GM23248 (cell line): ENCODE measurements around the gene FREM1. TPM values are rescaled to one million over a fixed set of nuclear protein-coding genes. Genes with fewer than 3 reads are reported as not detected.
"Not testable (repeated sequence)": the region's sequence is repeated elsewhere in the genome, so short reads cannot be mapped to it uniquely, and the experiment has no call there.

ENCODE experiments used
- DNase-seq: peaks from one replicate; pipeline ENCODE4 v3.0.0-alpha.2; 2015
- H2AFZ ChIP-seq: fragments of 200-600 bp; sonication (generic); 2 replicates; pipeline ENCODE4 v1.6.1; 2016; ENCODE audit warnings: antibody characterized with exemption
- H3F3A ChIP-seq: fragments of 200-600 bp; sonication (generic); 2 replicates; pipeline ENCODE4 v1.6.1; 2016; ENCODE audit warnings: mild to moderate bottlenecking, antibody characterized with exemption, mixed run types; ENCODE audit not compliant: insufficient read depth
- H3K27ac ChIP-seq: fragments of 200-600 bp; sonication (generic); 2 replicates; pipeline ENCODE4 v1.5.1; 2016; ENCODE audit warnings: mild to moderate bottlenecking
- H3K27me3 ChIP-seq: fragments of 200-600 bp; sonication (generic); replicated peaks from 2 replicates; pipeline ENCODE4 v1.6.1; 2016; ENCODE audit warnings: mild to moderate bottlenecking; ENCODE audit not compliant: insufficient read depth
- H3K36me3 ChIP-seq: fragments of 200-600 bp; sonication (generic); 2 replicates; pipeline ENCODE4 v1.6.1; 2016; ENCODE audit warnings: low read depth, mild to moderate bottlenecking
- H3K4me1 ChIP-seq: fragments of 200-600 bp; sonication (generic); 2 replicates; pipeline ENCODE4 v1.6.1; 2016; ENCODE audit warnings: mild to moderate bottlenecking; ENCODE audit not compliant: insufficient read depth
- H3K4me2 ChIP-seq: fragments of 200-600 bp; sonication (generic); one replicate; pipeline ENCODE4 v1.6.1; 2016; ENCODE audit warnings: mild to moderate bottlenecking; ENCODE audit not compliant: unreplicated experiment
- H3K4me3 ChIP-seq: fragments of 200-600 bp; sonication (generic); 2 replicates; pipeline ENCODE4 v1.5.1; 2016; ENCODE audit warnings: mild to moderate bottlenecking
- H3K79me2 ChIP-seq: fragments of 200-600 bp; sonication (generic); 2 replicates; pipeline ENCODE4 v1.6.1; 2016; ENCODE audit warnings: mild to moderate bottlenecking; ENCODE audit not compliant: insufficient read depth
- H3K9ac ChIP-seq: fragments of 200-600 bp; sonication (generic); 2 replicates; pipeline ENCODE4 v1.6.1; 2016; ENCODE audit warnings: mild to moderate bottlenecking
- H3K9me2 ChIP-seq: fragments of 200-600 bp; sonication (generic); 2 replicates; pipeline ENCODE4 v1.6.1; 2016; ENCODE audit warnings: mixed run types, mild to moderate bottlenecking, moderate library complexity; ENCODE audit not compliant: insufficient read depth
- H3K9me3 ChIP-seq: fragments of 200-600 bp; sonication (generic); one replicate; pipeline ENCODE4 v1.6.1; 2017; ENCODE audit warnings: low read depth
- H4K20me1 ChIP-seq: fragments of 200-600 bp; sonication (generic); 2 replicates; pipeline ENCODE4 v1.6.0; 2016; ENCODE audit not compliant: insufficient read depth
- EZH2 ChIP-seq: fragments of 200-600 bp; sonication (generic); IDR thresholded peaks from 2 replicates; pipeline ENCODE4 v1.6.1; 2018; ENCODE audit warnings: antibody characterized with exemption, mild to moderate bottlenecking; ENCODE audit not compliant: insufficient read depth, poor library complexity, severe bottlenecking
- EZH2phosphoT487 ChIP-seq: fragments of 200-600 bp; sonication (generic); IDR thresholded peaks from 2 replicates; pipeline ENCODE4 v1.6.1; 2018; ENCODE audit warnings: antibody characterized with exemption, moderate library complexity, mild to moderate bottlenecking, low read depth; ENCODE audit not compliant: insufficient read depth
- WGBS, 2 experiments: methylation state at CpG; one replicate each; pipeline ENCODE4 v1.1.6; 2015 to 2017; ENCODE audit warnings: low lambda C conversion rate in 2 of 2, low coverage in 1 of 2; ENCODE audit errors: missing lambda C conversion rate in 2 of 2; 5-methylcytosine and 5-hydroxymethylcytosine counted together
- in situ Hi-C: fragments of 300-500 bp; cut with MboI; formaldehyde crosslinking; loops from 2 replicates; pipeline ENCODE4 v1.15.0; 2020
- polyA plus RNA-seq: library from polyadenylated mRNA; unstranded; fragments of >200 nt; fragmentation: Nextera tagmentation; extraction: Ambion mirVana; gene quantifications from 2 replicates; pipeline ENCODE4 v1.2.1, GENCODE V29; 2016
- total RNA-seq: library from RNA; depleted of rRNA; stranded (reverse); fragments of >200 nt; shearing (Covaris generic); gene quantifications from 2 replicates; pipeline ENCODE4 v1.2.3, GENCODE V29; 2014

The FREM1 gene
- total and polyA plus RNA-seq, 2 experiments from 2014 or later = 0.11 to 0.31 TPM

DNA sequence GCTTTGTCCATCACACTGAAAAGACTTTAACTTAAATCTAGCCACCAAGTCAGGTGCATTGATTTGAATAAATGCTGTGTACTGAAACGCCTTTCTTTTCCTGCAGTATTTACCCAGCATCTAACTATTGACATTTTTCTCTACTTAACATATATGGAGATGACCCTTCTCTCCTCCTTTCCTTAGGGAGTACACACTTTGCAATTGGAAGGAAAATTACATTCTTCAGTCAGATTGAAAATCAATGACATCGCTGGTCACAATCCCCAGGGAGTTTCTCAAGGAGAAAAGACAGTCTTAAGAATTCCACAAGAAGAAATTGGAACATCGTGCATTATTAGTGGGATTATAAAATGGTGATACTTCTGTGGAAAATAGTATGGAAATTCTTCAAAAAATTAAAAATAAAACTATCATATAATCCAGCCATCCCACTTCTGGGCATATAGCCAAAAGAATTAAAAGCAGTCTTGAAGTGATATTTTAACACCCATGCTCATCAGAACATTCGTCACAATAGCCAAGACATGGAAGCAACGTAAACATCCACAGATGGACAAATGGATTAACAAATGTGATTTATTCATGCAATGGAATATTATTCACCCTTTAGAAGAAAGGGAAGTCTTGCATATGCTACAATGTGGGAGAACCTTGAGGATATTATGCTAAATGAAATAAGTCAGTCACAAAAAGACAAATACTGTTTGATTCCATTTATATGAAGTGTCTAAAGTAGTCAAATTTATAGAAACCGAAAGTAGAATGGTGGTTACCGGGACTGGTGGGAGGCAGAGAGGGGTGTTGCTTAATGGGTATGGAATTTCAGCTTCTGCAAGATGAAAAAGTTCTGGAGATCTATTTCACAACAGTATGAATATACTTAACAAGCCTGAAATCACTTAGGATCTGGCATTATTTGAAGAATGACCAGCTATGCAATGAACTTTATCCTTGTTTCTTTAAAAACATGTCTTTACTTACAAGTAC is 14.3 kb upstream of the FREM1 start:
- in situ Hi-C loops = no loop called here
- peak overlapping the region; percentile 76 for H2AFZ ChIP-seq
- H3K9me2 ChIP-seq = no peaks in the 10 kb centered on the region
- no peaks in the 10 kb centered on the region for H3K9me3 ChIP-seq
- no peak for TF ChIP-seq EZH2
- TF ChIP-seq EZH2phosphoT487 = no peak
- no peaks in the 10 kb centered on the region for H3K36me3 ChIP-seq
- peaks cover 16% of the 10 kb centered on the region for H3K4me1 ChIP-seq
- H3K4me3 ChIP-seq = peak overlapping the region; percentile 73
- H3F3A ChIP-seq = 0 out of 2 replicates have a peak, but pooled peaks cover 7% of the 10 kb centered on the region
- H3K9ac ChIP-seq = peak overlapping the region; percentile 61
- no peaks in the 10 kb centered on the region for H3K27me3 ChIP-seq
- 6 to 11% methylated on average over 7 of the region's 7 CpGs for whole genome bisulfite sequencing, 2 experiments
- peak; percentile 85 for DNase-seq
- peak overlapping the region; percentile 80 for H3K4me2 ChIP-seq
- H3K27ac ChIP-seq = peak overlapping the region; percentile 63
- H4K20me1 ChIP-seq = no peaks in the 10 kb centered on the region
- no peaks in the 10 kb centered on the region for H3K79me2 ChIP-seq

DNA sequence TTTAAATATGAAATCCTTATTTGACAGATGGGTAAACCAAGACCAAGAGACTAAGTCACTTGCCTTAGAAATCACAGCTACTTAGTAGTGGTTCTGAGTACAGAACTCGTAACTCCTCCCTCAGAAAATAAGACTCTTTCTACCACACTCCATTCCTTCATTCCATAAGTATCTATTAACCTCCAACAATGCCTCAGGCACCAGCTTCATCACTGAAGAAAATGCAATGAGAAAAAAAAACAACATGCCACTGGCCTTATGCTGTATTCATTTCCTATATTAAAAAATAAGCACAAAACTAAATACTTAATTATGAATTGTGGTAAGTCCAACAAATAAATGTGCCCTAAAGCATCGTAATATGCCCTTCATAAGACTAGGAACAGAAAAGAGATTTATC is 13.5 kb upstream of the FREM1 start:
- in situ Hi-C loops = no loop called here
- DNase-seq = peak; percentile 31
- H2AFZ ChIP-seq = peak overlapping the region; percentile 76; the same call in 1 of the 2 replicates
- H3K4me2 ChIP-seq = no peak overlapping the region
- 0 out of 2 replicates have a peak, but pooled peaks cover 7% of the 10 kb centered on the region for H3F3A ChIP-seq
- no peaks in the 10 kb centered on the region for H3K9me2 ChIP-seq
- H3K79me2 ChIP-seq = no peaks in the 10 kb centered on the region
- H3K36me3 ChIP-seq = no peaks in the 10 kb centered on the region
- WGBS, 2 experiments = 96 to 100% methylated on average over 2 of the region's 2 CpGs
- H3K4me1 ChIP-seq = peaks cover 16% of the 10 kb centered on the region
- TF ChIP-seq EZH2 (no peak), EZH2phosphoT487 (no peak)
- no peaks in the 10 kb centered on the region for H4K20me1 ChIP-seq
- H3K4me3 ChIP-seq = no peak overlapping the region
- H3K9me3 ChIP-seq = no peaks in the 10 kb centered on the region
- H3K9ac ChIP-seq = no peak overlapping the region
- H3K27ac ChIP-seq = no peak overlapping the region
- no peaks in the 10 kb centered on the region for H3K27me3 ChIP-seq

DNA sequence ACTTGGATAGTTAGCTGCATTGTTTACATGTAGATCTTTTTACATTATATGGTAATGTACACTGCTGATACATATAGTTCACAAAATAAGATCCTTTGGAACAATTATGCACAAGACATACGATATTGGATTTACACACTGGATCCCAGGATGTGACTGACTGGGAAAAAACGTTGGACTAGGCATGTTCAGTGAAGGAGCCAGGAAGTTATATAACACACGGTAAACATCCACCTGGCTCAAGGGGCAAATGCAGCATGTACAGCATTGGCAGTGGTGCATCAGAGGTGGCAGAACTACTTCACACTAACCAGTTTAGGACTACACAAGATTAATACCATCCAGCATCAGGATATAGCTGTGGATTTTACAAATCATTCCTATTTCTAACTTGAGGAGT is 10.6 kb upstream of the FREM1 start:
- H3K4me3 ChIP-seq, H3K9me2 ChIP-seq, H4K20me1 ChIP-seq, H3K79me2 ChIP-seq, H3K36me3 ChIP-seq, H3F3A ChIP-seq, H2AFZ ChIP-seq, H3K9ac ChIP-seq, H3K27ac ChIP-seq, in situ Hi-C loops, H3K4me2 ChIP-seq, DNase-seq, H3K27me3 ChIP-seq, H3K9me3 ChIP-seq: not testable (repeated sequence)
- H3K4me1 ChIP-seq = peaks cover 16% of the 10 kb centered on the region
- 40 to 47% methylated on average over 3 of the region's 3 CpGs for WGBS, 2 experiments

DNA sequence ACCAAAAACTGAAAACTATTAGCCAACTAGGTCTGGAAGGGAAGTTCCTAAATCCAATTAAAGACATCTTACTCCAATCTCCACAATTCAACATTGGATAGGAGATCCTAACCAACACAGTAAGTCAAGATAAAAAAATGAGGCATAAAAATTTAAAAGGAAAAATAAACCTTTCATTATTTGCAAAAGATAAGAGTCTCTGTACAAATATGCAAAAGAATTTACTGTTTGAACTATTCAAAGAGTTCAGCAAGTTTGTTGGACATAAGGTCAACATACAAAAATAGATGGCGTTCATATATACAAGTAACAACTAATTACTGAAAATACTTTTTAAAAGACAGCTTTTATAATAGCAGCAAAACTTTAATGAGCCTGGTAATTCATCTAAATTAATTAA is 3.1 kb upstream of the FREM1 start:
- Histone ChIP-seq H3K9me2 (no peaks in the 10 kb centered on the region), H3K4me2 (no peak overlapping the region), H3K79me2 (no peaks in the 10 kb centered on the region), H3K9me3 (no peaks in the 10 kb centered on the region), H3K4me3 (no peak overlapping the region), H3K27ac (no peak overlapping the region), H3K9ac (no peak overlapping the region), H3K4me1 (0 out of 2 replicates have a peak, but pooled peaks cover 5% of the 10 kb centered on the region), H3F3A (no peaks in the 10 kb centered on the region), H2AFZ (no peak overlapping the region), H3K36me3 (no peaks in the 10 kb centered on the region), H4K20me1 (no peaks in the 10 kb centered on the region), H3K27me3 (no peaks in the 10 kb centered on the region)
- no peak for DNase-seq
- in situ Hi-C loops = no loop called here
- TF ChIP-seq EZH2phosphoT487 (no peak), EZH2 (no peak)
- 94 to 100% methylated on average over 1 of the region's 1 CpG for WGBS, 2 experiments
